ENCODE data around the gene ZNF208.

The ZNF208 gene

GRCh38 chr19:21883516-21883915 lies 127.2 kb downstream of the ZNF208 start:
- DNase-seq, result no peak
